SK-N-SH (cell line): Measurements from ENCODE around the gene KCTD17. TPM values are rescaled to one million over a fixed set of nuclear protein-coding genes. Genes with fewer than 3 reads are reported as not detected.

Experiments used
- CTCF ChIA-PET: fragments of 300-600, 350-600 bp; formaldehyde crosslinking; extraction: SDS; loops from one replicate; lab custom pipeline; 2021; lab: Yijun Ruan, JAX
- POLR2A ChIA-PET: fragments of 350-600 bp; sonication (Branson Sonifier 250); formaldehyde crosslinking; extraction: SDS; loops from one replicate; lab custom pipeline; 2020; ENCODE audit warnings: antibody characterized with exemption, inconsistent platforms; lab: Yijun Ruan, JAX
- DNase-seq: peaks from one replicate; pipeline ENCODE4 v3.0.0; 2012
- H2AFZ ChIP-seq: fragments of 200-600 bp; sonication (generic); 2 replicates; pipeline ENCODE4 v1.8.1; 2016; ENCODE audit warnings: antibody characterized with exemption, mild to moderate bottlenecking, low read depth
- H3F3A ChIP-seq: fragments of 200-600 bp; sonication (generic); replicated peaks from 2 replicates; pipeline ENCODE3; 2016; ENCODE audit warnings: antibody characterized with exemption, mild to moderate bottlenecking; ENCODE audit not compliant: insufficient read depth
- H3K27ac ChIP-seq, 2 experiments: fragments of 200-500 bp in 1 of 2; fragments of 200-600 bp in 1 of 2; sonication (Bioruptor generic) in 1 of 2; sonication (generic), shearing (Covaris generic) in 1 of 2; 2 replicates each; pipeline versions ENCODE4 v1.5.1 to v1.6.1; 2014 to 2016; ENCODE audit warnings: low read depth in 2 of 2, inconsistent platforms in 1 of 2, low read length in 1 of 2, mild to moderate bottlenecking in 1 of 2, mixed read lengths in 1 of 2
- H3K27me3 ChIP-seq: fragments of 200-600 bp; sonication (generic), shearing (Covaris generic); 2 replicates; pipeline ENCODE4 v1.6.1; 2016; ENCODE audit warnings: mixed run types; ENCODE audit not compliant: insufficient read depth
- H3K36me3 ChIP-seq, 2 experiments: fragments of 200-500 bp in 1 of 2; fragments of 200-600 bp in 1 of 2; sonication (Bioruptor generic) in 1 of 2; sonication (generic) in 1 of 2; replicated peaks in 1 of 2; 2 replicates each; pipeline versions ENCODE3 to v1.5.1; 2014 to 2016; ENCODE audit warnings: low read length in 1 of 2, mild to moderate bottlenecking in 1 of 2; ENCODE audit not compliant: insufficient read depth in 2 of 2, control insufficient read depth in 1 of 2
- H3K4me1 ChIP-seq, 2 experiments: fragments of 200-500 bp in 1 of 2; fragments of 200-600 bp in 1 of 2; sonication (Bioruptor generic) in 1 of 2; sonication (generic), shearing (Covaris generic) in 1 of 2; 2 replicates each; pipeline versions ENCODE4 v1.5.1 to v1.6.1; 2014 to 2016; ENCODE audit warnings: low read depth in 1 of 2, low read length in 1 of 2, mixed run types in 1 of 2; ENCODE audit not compliant: insufficient read depth in 2 of 2, control insufficient read depth in 1 of 2
- H3K4me2 ChIP-seq: fragments of 200-600 bp; sonication (generic), shearing (Covaris generic); 2 replicates; pipeline ENCODE4 v1.6.1; 2017; ENCODE audit warnings: mixed run types
- H3K4me3 ChIP-seq, 2 experiments: fragments of 200-500 bp in 1 of 2; fragments of 200-600 bp in 1 of 2; sonication (Bioruptor generic) in 1 of 2; sonication (generic), shearing (Covaris generic) in 1 of 2; 2 replicates each; pipeline versions ENCODE4 v1.5.1 to v1.8.1; 2014 to 2016; ENCODE audit warnings: low read depth in 2 of 2, inconsistent platforms in 1 of 2, low read length in 1 of 2, mild to moderate bottlenecking in 1 of 2, mixed read lengths in 1 of 2, moderate library complexity in 1 of 2
- H3K79me2 ChIP-seq: fragments of 200-600 bp; sonication (generic); 2 replicates; pipeline ENCODE4 v1.8.1; 2017; ENCODE audit warnings: mild to moderate bottlenecking; ENCODE audit not compliant: insufficient read depth
- H3K9ac ChIP-seq: fragments of 200-600 bp; sonication (generic); 2 replicates; pipeline ENCODE4 v1.6.1; 2017; ENCODE audit warnings: mixed run types
- H3K9me2 ChIP-seq: fragments of 200-600 bp; sonication (generic); 2 replicates; pipeline ENCODE4 v1.6.1; 2017; ENCODE audit warnings: mixed run types
- H3K9me3 ChIP-seq: fragments of 200-600 bp; sonication (generic); 2 replicates; pipeline ENCODE4 v1.6.1; 2017; ENCODE audit warnings: mixed run types, mild to moderate bottlenecking, moderate library complexity
- H4K20me1 ChIP-seq: fragments of 200-600 bp; sonication (generic); 2 replicates; pipeline ENCODE4 v1.6.1; 2017; ENCODE audit warnings: mild to moderate bottlenecking, mixed run types; ENCODE audit not compliant: insufficient read depth
- ELF1 ChIP-seq: IDR thresholded peaks from 2 replicates; pipeline ENCODE4 v1.4.0; 2012
- EZH2phosphoT487 ChIP-seq: fragments of 200-600 bp; sonication (generic); IDR thresholded peaks from 2 replicates; pipeline ENCODE4 v1.6.1; 2017; ENCODE audit warnings: low read depth, mixed run types, mild to moderate bottlenecking, antibody characterized with exemption, moderate library complexity, borderline replicate concordance
- FOSL2 ChIP-seq: IDR thresholded peaks from 2 replicates; pipeline ENCODE4 v1.4.0; 2012; ENCODE audit warnings: low read depth, mild to moderate bottlenecking, moderate library complexity, borderline replicate concordance
- MEF2A ChIP-seq: IDR thresholded peaks from 2 replicates; pipeline ENCODE4 v1.4.0; 2012; ENCODE audit warnings: low read depth, borderline replicate concordance
- MXI1 ChIP-seq: IDR thresholded peaks from 2 replicates; pipeline ENCODE4 v1.6.1; 2012; ENCODE audit warnings: mild to moderate bottlenecking, low read depth, low read length, improper control_type of control experiment
- RCOR1 ChIP-seq: fragments of 150-350 bp; IDR thresholded peaks from 2 replicates; pipeline ENCODE4 v1.6.1; 2017; ENCODE audit warnings: antibody characterized with exemption, low read length
- RFX5 ChIP-seq: IDR thresholded peaks from 2 replicates; pipeline ENCODE4 v1.6.1; 2012; ENCODE audit warnings: mild to moderate bottlenecking, improper control_type of control experiment, low read length
- RXRA ChIP-seq: IDR thresholded peaks from 2 replicates; pipeline ENCODE4 v1.4.0; 2012; ENCODE audit warnings: low read depth, mild to moderate bottlenecking, borderline replicate concordance
- SIN3A ChIP-seq: IDR thresholded peaks from 2 replicates; pipeline ENCODE4 v1.6.1; 2012; ENCODE audit warnings: low read depth, mild to moderate bottlenecking, low read length, moderate library complexity, borderline replicate concordance
- SMC3 ChIP-seq: IDR thresholded peaks from 2 replicates; pipeline ENCODE4 v1.6.1; 2012; ENCODE audit warnings: low read depth, low read length, improper control_type of control experiment
- WGBS: methylation state at CpG from one replicate; pipeline ENCODE4 v1.1.6; 2017; ENCODE audit warnings: low lambda C conversion rate; 5-methylcytosine and 5-hydroxymethylcytosine counted together
- polyA plus RNA-seq, 3 experiments: library from polyadenylated mRNA; depleted of rRNA; stranded (reverse); fragments of >200 nt; gene quantifications; 2 replicates each; pipeline ENCODE4 v1.2.3, GENCODE V29; 2012
- TF ChIP-seq, protein P1 (sequence below): IDR thresholded peaks from 2 replicates; pipeline ENCODE4 v1.6.1; 2012; ENCODE audit warnings: mild to moderate bottlenecking, low read depth, low read length, moderate library complexity
- TF ChIP-seq, protein P2 (sequence below): fragments of 150-350 bp; IDR thresholded peaks from 2 replicates; pipeline ENCODE4 v1.6.1; 2016; ENCODE audit warnings: mild to moderate bottlenecking, low read depth, low read length

The KCTD17 gene
- polyA plus RNA-seq, 1 of the 3 experiments (the other 2 are of a cell fraction) = 57.8 TPM

DNA sequence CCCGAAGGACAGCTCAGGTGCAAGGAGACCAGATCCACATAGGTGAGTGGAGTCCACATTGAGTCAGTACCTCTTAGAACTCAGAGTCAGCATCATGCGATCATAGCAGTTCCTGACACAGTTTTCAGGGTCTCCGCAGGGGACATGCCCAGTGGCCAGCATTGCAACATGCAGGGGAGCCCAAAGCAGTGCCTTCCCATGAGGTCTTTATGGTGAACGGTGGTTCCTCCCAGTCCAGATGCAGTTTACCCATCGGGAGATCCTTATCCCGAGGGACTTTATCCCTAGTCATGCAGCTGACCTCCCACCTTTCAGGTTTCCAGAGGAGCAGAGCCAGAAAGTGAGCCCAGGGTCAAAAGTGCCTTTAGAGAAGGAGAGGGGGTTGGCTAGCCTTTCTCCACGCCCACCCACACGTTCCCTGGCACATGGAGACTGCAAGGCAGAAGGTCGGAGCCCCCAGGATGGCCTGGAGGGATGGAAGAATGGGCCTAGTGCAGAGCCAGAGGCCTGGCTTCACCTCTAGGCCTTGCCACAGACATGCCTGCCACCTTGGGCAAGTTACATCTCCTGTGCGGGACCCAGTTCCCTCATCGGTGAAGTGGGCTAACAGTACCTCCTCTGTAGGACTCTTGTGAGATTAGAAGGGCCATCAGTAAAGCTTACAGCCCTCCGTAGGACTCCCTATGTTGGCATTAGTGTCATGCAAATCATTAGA, 6.4 kb downstream of the KCTD17 start:
- no peak overlapping the region for H2AFZ ChIP-seq
- WGBS = 77% methylated on average over 7 of the region's 12 CpGs
- H3K36me3 ChIP-seq = peaks cover 0 to 59% of the 10 kb centered on the region in 2 experiments
- peaks cover 4% of the 10 kb centered on the region; the same call in 1 of the 2 replicates for H3K79me2 ChIP-seq
- H3F3A ChIP-seq = no peaks in the 10 kb centered on the region
- H3K4me1 ChIP-seq = peaks cover 0 to 1% of the 10 kb centered on the region in 2 experiments; a peak in 1 of 4 replicates
- no peak overlapping the region for H3K4me2 ChIP-seq
- H4K20me1 ChIP-seq = no peaks in the 10 kb centered on the region
- TF ChIP-seq SMC3 (no peak), MXI1 (no peak), ELF1 (no peak), EZH2phosphoT487 (no peak), MEF2A (no peak), RCOR1 (no peak), RXRA (no peak), RFX5 (no peak), FOSL2 (no peak), SIN3A (no peak)
- TF ChIP-seq, protein P1, sequence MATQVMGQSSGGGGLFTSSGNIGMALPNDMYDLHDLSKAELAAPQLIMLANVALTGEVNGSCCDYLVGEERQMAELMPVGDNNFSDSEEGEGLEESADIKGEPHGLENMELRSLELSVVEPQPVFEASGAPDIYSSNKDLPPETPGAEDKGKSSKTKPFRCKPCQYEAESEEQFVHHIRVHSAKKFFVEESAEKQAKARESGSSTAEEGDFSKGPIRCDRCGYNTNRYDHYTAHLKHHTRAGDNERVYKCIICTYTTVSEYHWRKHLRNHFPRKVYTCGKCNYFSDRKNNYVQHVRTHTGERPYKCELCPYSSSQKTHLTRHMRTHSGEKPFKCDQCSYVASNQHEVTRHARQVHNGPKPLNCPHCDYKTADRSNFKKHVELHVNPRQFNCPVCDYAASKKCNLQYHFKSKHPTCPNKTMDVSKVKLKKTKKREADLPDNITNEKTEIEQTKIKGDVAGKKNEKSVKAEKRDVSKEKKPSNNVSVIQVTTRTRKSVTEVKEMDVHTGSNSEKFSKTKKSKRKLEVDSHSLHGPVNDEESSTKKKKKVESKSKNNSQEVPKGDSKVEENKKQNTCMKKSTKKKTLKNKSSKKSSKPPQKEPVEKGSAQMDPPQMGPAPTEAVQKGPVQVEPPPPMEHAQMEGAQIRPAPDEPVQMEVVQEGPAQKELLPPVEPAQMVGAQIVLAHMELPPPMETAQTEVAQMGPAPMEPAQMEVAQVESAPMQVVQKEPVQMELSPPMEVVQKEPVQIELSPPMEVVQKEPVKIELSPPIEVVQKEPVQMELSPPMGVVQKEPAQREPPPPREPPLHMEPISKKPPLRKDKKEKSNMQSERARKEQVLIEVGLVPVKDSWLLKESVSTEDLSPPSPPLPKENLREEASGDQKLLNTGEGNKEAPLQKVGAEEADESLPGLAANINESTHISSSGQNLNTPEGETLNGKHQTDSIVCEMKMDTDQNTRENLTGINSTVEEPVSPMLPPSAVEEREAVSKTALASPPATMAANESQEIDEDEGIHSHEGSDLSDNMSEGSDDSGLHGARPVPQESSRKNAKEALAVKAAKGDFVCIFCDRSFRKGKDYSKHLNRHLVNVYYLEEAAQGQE = no peak
- TF ChIP-seq, protein P2, sequence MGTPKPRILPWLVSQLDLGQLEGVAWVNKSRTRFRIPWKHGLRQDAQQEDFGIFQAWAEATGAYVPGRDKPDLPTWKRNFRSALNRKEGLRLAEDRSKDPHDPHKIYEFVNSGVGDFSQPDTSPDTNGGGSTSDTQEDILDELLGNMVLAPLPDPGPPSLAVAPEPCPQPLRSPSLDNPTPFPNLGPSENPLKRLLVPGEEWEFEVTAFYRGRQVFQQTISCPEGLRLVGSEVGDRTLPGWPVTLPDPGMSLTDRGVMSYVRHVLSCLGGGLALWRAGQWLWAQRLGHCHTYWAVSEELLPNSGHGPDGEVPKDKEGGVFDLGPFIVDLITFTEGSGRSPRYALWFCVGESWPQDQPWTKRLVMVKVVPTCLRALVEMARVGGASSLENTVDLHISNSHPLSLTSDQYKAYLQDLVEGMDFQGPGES = no peak
- CTCF ChIA-PET = interaction anchor here (0.6 to 1.6 kb wide), 2 partner anchors 17 to 141 kb away, joined by 3 read pairs; no protein-coding TSS in a partner anchor
- H3K9ac ChIP-seq = no peak overlapping the region
- H3K27me3 ChIP-seq = no peaks in the 10 kb centered on the region
- no peak for DNase-seq
- POLR2A ChIA-PET = no interaction called here
- H3K27ac ChIP-seq = no peak overlapping the region
- H3K9me3 ChIP-seq = no peaks in the 10 kb centered on the region
- H3K9me2 ChIP-seq = no peaks in the 10 kb centered on the region
- H3K4me3 ChIP-seq = no peak overlapping the region
